K562 (cell line): Measurements from ENCODE around the gene ZNF335. TPM values are rescaled to one million over a fixed set of nuclear protein-coding genes. Genes with fewer than 3 reads are reported as not detected.

Experiments used
- CBFB ChIP-seq: sonication (generic); formaldehyde crosslinking; IDR thresholded peaks from 2 replicates; pipeline ENCODE4 v1.4.0; 2020; ENCODE audit warnings: mild to moderate bottlenecking, missing genetic modification reagents
- EP300 ChIP-seq: IDR thresholded peaks from 2 replicates; pipeline ENCODE4 v1.6.1; 2012; ENCODE audit warnings: low read length, improper control_type of control experiment
- FOXA3 ChIP-seq, 2 experiments: fragments of 450-650 bp in 1 of 2; sonication (generic) in 1 of 2; formaldehyde crosslinking; IDR thresholded peaks in 1 of 2; conservative IDR thresholded peaks in 1 of 2; 2 replicates each; pipeline versions ENCODE4 v1.4.0 to v1.8.0; 2020 to 2022; ENCODE audit warnings: mild to moderate bottlenecking in 2 of 2, missing genetic modification reagents in 1 of 2
- FOXK1 ChIP-seq: sonication (generic); formaldehyde crosslinking; IDR thresholded peaks from 2 replicates; pipeline ENCODE4 v1.8.0; 2022; ENCODE audit warnings: missing genetic modification reagents, mild to moderate bottlenecking, borderline replicate concordance
- HDAC8 ChIP-seq: fragments of 450-650 bp; IDR thresholded peaks from 2 replicates; pipeline ENCODE4 v1.6.1; 2016; ENCODE audit warnings: mild to moderate bottlenecking, missing genetic modification characterization, moderate library complexity, missing compliant biosample characterization
- NCOA4 ChIP-seq: fragments of 450-650 bp; IDR thresholded peaks from 2 replicates; pipeline ENCODE4 v1.6.1; 2018; ENCODE audit warnings: mild to moderate bottlenecking; ENCODE audit not compliant: partially characterized antibody
- SAP30 ChIP-seq: fragments of 200-600 bp; sonication (generic); IDR thresholded peaks from 2 replicates; pipeline ENCODE4 v1.6.1; 2012; ENCODE audit warnings: borderline replicate concordance, low read depth, mild to moderate bottlenecking, moderate library complexity, low read length, control low read depth, inconsistent platforms; ENCODE audit not compliant: insufficient read depth, poor library complexity, severe bottlenecking
- SMARCE1 ChIP-seq: fragments of 450-650 bp; IDR thresholded peaks from 2 replicates; pipeline ENCODE4 v1.7.1; 2016; ENCODE audit warnings: mild to moderate bottlenecking
- TEAD2 ChIP-seq: fragments of 450-650 bp; IDR thresholded peaks from 2 replicates; pipeline ENCODE4 v1.6.1; 2016; ENCODE audit warnings: missing genetic modification characterization, control low read depth, missing compliant biosample characterization
- YY1 ChIP-seq, 3 experiments: IDR thresholded peaks; 2 replicates each; pipeline ENCODE4 v1.6.1; 2011; ENCODE audit warnings: low read length in 2 of 3, mild to moderate bottlenecking in 2 of 3, moderate library complexity in 2 of 3, borderline replicate concordance in 1 of 3, control low read depth in 1 of 3, low read depth in 1 of 3; ENCODE audit not compliant: insufficient read depth in 3 of 3, insufficient replicate concordance in 2 of 3, control insufficient read depth in 1 of 3, insufficient read length in 1 of 3; ENCODE audit errors: extremely low read depth in 1 of 3
- ZNF134 ChIP-seq: fragments of 250-450 bp; sonication (Bioruptor Pico); conservative IDR thresholded peaks from 2 replicates; pipeline ENCODE4 v1.4.0; 2020
- ZNF282 ChIP-seq: sonication (generic); formaldehyde crosslinking; IDR thresholded peaks from 2 replicates; pipeline ENCODE4 v1.8.1; 2023; ENCODE audit warnings: missing genetic modification reagents
- polyA plus RNA-seq, 8 experiments: library from polyadenylated mRNA; depleted of rRNA in 4 of 8; stranded (reverse) in 5 of 8; unstranded in 3 of 8; fragments of >200 nt; fragmentation: Nextera tagmentation in 2 of 8; fragmentation: Illumina TruSeq in 1 of 8; extraction: Ambion mirVana in 2 of 8; extraction: Trizol in 1 of 8; gene quantifications; 2 replicates each; pipeline versions ENCODE4 v1.2.1 to v1.2.3, GENCODE V29; 2011 to 2014; ENCODE audit warnings: inconsistent platforms in 1 of 8, missing spikeins in 1 of 8
- total RNA-seq, 7 experiments: library from RNA; depleted of rRNA in 6 of 7; stranded (reverse); fragments of >200 nt in 6 of 7; fragmentation: Illumina TruSeq in 2 of 7; extraction: Trizol in 2 of 7; gene quantifications; 2 replicates each; pipeline versions ENCODE4 v1.2.1 to v1.2.3, GENCODE V29; 2011 to 2021; ENCODE audit warnings: low replicate concordance in 1 of 7
- TF ChIP-seq, protein P1 (sequence below): fragments of 450-650 bp; formaldehyde crosslinking; IDR thresholded peaks from 2 replicates; pipeline ENCODE4 v1.4.0; 2020; ENCODE audit warnings: mild to moderate bottlenecking, mixed read lengths
- TF ChIP-seq, protein P2 (sequence below): fragments of 250-450 bp; sonication (Bioruptor Pico); IDR thresholded peaks from 2 replicates; pipeline ENCODE4 v1.8.0; 2021; ENCODE audit warnings: moderate library complexity, mild to moderate bottlenecking, inconsistent platforms
- TF ChIP-seq, protein P3 (sequence below): sonication (generic); formaldehyde crosslinking; IDR thresholded peaks from 2 replicates; pipeline ENCODE4 v1.8.0; 2022; ENCODE audit warnings: missing genetic modification reagents, mild to moderate bottlenecking, borderline replicate concordance
- TF ChIP-seq, protein P4 (sequence below): fragments of 450-650 bp; IDR thresholded peaks from 2 replicates; pipeline ENCODE4 v1.7.0; 2016; ENCODE audit warnings: borderline replicate concordance

The ZNF335 gene
- total and polyA plus RNA-seq, 9 of the 15 experiments (the other 6 are each of a cell fraction or from before 2014, with no cell fraction given) = 0.39 to 16.0 (median 7.6) TPM

DNA sequence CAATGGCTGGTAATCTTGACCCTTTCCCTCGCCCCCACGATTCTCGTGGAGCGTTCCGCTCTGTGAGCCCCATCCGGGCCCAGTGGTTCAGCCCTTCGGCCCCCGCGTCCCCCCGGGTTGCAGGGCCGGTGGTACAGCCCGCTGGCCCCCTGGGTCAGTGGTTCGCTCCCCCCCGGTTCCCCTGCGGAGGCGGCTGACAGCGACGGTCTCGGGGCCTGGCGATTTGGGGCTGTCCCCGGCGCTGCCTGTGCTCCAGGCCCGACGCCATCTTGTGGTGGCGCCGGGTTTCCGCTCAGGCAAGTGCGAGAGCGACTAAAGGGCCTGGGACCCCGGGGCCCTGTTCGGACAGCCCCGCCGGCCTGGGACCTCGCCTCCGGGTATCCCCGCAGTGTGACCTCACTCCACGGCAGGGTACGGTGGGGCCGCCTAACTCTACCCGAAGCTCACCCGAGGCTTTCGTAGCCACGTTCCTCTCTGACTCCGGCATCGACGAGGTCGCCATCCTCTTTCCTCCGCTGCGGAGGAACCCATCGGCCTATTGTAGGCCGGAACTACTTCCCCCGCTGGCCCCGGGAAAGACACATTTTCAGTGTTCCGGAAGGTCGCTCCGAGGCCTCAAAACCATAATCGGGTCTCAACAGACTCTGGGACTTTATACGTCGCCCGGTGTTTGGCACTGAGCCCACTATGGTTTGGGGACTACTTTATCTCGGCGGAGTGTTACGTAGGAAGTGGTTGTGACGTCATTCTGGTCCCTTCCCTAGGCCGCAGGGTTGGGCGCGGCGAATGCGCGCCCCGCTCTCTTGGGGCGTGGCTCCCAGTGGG lies at the start of gene ZNF335 (continued):
- TF ChIP-seq FOXK1 (CRISPR knock-in tag) = no peak; the same call in 1 of the 2 replicates
- TF ChIP-seq, protein P1, sequence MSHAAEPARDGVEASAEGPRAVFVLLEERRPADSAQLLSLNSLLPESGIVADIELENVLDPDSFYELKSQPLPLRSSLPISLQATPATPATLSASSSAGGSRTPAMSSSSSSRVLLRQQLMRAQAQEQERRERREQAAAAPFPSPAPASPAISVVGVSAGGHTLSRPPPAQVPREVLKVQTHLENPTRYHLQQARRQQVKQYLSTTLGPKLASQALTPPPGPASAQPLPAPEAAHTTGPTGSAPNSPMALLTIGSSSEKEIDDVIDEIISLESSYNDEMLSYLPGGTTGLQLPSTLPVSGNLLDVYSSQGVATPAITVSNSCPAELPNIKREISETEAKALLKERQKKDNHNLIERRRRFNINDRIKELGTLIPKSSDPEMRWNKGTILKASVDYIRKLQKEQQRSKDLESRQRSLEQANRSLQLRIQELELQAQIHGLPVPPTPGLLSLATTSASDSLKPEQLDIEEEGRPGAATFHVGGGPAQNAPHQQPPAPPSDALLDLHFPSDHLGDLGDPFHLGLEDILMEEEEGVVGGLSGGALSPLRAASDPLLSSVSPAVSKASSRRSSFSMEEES (CRISPR knock-in tag) = no peak
- peak; percentile 12; the same call in 1 of the 2 replicates for TF ChIP-seq EP300
- peak; percentile 27; the same call in 1 of the 2 replicates for TF ChIP-seq HDAC8 (tag)
- TF ChIP-seq, protein P2, sequence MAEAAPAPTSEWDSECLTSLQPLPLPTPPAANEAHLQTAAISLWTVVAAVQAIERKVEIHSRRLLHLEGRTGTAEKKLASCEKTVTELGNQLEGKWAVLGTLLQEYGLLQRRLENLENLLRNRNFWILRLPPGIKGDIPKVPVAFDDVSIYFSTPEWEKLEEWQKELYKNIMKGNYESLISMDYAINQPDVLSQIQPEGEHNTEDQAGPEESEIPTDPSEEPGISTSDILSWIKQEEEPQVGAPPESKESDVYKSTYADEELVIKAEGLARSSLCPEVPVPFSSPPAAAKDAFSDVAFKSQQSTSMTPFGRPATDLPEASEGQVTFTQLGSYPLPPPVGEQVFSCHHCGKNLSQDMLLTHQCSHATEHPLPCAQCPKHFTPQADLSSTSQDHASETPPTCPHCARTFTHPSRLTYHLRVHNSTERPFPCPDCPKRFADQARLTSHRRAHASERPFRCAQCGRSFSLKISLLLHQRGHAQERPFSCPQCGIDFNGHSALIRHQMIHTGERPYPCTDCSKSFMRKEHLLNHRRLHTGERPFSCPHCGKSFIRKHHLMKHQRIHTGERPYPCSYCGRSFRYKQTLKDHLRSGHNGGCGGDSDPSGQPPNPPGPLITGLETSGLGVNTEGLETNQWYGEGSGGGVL (CRISPR knock-in tag) = no peak
- no peak for TF ChIP-seq NCOA4
- TF ChIP-seq, protein P3, sequence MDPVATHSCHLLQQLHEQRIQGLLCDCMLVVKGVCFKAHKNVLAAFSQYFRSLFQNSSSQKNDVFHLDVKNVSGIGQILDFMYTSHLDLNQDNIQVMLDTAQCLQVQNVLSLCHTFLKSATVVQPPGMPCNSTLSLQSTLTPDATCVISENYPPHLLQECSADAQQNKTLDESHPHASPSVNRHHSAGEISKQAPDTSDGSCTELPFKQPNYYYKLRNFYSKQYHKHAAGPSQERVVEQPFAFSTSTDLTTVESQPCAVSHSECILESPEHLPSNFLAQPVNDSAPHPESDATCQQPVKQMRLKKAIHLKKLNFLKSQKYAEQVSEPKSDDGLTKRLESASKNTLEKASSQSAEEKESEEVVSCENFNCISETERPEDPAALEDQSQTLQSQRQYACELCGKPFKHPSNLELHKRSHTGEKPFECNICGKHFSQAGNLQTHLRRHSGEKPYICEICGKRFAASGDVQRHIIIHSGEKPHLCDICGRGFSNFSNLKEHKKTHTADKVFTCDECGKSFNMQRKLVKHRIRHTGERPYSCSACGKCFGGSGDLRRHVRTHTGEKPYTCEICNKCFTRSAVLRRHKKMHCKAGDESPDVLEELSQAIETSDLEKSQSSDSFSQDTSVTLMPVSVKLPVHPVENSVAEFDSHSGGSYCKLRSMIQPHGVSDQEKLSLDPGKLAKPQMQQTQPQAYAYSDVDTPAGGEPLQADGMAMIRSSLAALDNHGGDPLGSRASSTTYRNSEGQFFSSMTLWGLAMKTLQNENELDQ (CRISPR knock-in tag) = 0 out of 2 replicates have a peak, but pooled peaks have one; percentile 5
- TF ChIP-seq ZNF282 (CRISPR knock-in tag) = no peak
- TF ChIP-seq YY1 (IDR thresholded peaks at IDR 0.05; ENCODE audit: borderline replicate concordance in 1 of 3, control insufficient read depth in 1 of 3, extremely low read depth in 1 of 3, insufficient read depth in 3 of 3, insufficient read length in 1 of 3, insufficient replicate concordance in 2 of 3, low read depth in 1 of 3, low read length in 2 of 3) = peak; percentile 85 to 97 (median 95)
- 0 out of 2 replicates have a peak, but pooled peaks have one; percentile 20 for TF ChIP-seq CBFB (CRISPR knock-in tag)
- 0 out of 2 replicates have a peak, but pooled peaks have one; percentile 4 for TF ChIP-seq SMARCE1
- TF ChIP-seq, protein P4, sequence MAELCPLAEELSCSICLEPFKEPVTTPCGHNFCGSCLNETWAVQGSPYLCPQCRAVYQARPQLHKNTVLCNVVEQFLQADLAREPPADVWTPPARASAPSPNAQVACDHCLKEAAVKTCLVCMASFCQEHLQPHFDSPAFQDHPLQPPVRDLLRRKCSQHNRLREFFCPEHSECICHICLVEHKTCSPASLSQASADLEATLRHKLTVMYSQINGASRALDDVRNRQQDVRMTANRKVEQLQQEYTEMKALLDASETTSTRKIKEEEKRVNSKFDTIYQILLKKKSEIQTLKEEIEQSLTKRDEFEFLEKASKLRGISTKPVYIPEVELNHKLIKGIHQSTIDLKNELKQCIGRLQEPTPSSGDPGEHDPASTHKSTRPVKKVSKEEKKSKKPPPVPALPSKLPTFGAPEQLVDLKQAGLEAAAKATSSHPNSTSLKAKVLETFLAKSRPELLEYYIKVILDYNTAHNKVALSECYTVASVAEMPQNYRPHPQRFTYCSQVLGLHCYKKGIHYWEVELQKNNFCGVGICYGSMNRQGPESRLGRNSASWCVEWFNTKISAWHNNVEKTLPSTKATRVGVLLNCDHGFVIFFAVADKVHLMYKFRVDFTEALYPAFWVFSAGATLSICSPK = peak; percentile 38; the same call in 1 of the 2 replicates
- TF ChIP-seq SAP30 = peak; percentile 14
- no peak for TF ChIP-seq TEAD2 (tag)
- no peak for TF ChIP-seq ZNF134
- TF ChIP-seq FOXA3 (CRISPR knock-in tag; conservative IDR thresholded peaks at IDR 0.05 in 1 of 2, IDR thresholded peaks at IDR 0.05 in 1 of 2) = peak in 1 of 2 experiments; percentile 64; a peak in 2 of 4 replicates
